ENCODE measurements around the gene FAM174C.

The FAM174C gene

DNA sequence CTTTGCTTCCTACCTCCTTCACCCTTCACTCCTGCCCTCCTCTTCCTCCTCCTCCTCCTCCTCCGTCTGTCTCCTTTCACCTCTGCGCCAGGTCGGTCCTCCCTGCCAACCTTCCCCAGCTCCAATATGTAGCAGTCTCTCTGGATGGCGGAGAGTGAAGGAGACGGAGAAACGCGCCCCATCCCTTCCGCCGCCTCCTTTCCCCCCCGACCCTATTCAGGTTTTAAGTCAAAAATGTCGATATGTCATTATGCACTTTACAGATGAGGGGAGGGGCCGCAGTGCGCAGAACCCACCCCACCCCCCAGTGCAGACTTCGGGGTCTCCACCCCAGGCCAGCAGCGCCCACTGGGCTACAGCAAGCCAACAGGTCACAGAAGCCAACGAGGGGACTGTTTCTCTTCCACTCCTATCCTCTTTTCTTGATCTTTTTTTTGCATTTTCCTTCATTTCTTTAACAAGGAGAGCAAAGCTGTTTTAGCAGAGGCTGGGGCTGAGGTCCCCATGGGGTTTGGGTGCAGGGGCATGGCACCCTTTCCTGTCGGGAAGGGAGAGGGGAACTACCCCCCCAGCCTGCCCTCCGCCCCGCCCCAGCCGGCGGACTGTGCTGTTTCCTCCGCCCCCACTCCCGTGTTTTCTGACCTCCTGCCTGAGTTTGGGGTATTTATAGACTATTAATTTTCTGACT, 17.7 kb upstream of the FAM174C start:
- H3K4me3 ChIP-seq (ENCODE audit: low read depth, low read length) = no peak overlapping the region; the same call in 1 of the 2 replicates
- no peak for DNase-seq (ENCODE audit: low read depth)
- TF ChIP-seq, protein P1, sequence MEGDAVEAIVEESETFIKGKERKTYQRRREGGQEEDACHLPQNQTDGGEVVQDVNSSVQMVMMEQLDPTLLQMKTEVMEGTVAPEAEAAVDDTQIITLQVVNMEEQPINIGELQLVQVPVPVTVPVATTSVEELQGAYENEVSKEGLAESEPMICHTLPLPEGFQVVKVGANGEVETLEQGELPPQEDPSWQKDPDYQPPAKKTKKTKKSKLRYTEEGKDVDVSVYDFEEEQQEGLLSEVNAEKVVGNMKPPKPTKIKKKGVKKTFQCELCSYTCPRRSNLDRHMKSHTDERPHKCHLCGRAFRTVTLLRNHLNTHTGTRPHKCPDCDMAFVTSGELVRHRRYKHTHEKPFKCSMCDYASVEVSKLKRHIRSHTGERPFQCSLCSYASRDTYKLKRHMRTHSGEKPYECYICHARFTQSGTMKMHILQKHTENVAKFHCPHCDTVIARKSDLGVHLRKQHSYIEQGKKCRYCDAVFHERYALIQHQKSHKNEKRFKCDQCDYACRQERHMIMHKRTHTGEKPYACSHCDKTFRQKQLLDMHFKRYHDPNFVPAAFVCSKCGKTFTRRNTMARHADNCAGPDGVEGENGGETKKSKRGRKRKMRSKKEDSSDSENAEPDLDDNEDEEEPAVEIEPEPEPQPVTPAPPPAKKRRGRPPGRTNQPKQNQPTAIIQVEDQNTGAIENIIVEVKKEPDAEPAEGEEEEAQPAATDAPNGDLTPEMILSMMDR (IDR thresholded peaks at IDR 0.05; ENCODE audit: low read depth, low read length, missing control alignments) = no peak

DNA sequence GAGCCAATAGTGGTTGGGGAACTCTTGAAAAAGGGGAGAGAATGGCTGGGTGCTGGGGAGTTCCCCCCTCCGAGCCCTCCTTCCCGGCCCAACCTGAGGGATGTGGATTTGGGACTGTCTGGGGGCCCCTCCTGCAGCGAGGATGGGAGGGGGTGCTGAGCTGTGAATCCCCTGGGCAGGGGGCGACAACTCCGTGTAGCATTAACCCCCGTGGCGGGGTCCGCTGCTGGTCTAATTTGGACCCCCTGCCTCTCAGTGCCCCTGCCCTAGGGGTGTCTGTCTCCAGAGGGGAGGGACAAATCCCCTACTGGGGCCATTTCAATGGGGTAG, 17.2 kb upstream of the FAM174C start:
- TF ChIP-seq, protein P1 (IDR thresholded peaks at IDR 0.05; ENCODE audit: low read depth, low read length, missing control alignments) = no peak
- peak overlapping the region; percentile 22 for H3K4me3 ChIP-seq (ENCODE audit: low read depth, low read length)
- DNase-seq (ENCODE audit: low read depth) = no peak

DNA sequence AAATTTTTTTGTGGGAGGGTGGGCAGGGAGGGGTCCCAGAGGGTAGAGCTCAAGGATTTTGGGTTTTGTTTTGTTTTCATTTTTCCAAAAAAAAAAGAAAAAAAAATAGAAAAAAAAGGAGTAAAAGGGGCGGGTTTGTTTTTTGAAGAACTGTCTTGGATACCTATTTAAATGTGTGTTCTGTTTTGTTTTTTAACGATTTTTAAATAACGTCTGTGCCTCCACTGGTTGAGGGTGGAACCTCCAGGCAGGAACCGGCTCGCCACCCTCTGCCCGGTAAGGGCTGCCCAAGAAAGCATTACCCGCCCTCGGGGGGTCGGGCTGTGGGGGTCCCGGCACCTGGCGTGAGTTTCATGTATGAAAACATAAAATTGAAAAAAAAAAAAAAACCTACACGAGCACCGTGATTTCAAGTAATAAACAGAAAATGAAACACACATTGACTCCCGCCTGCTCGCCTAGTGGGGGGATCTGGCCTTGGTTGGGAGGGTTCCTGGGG, 16.6 kb upstream of the FAM174C start:
- H3K4me3 ChIP-seq (ENCODE audit: low read depth, low read length) = peak overlapping the region; percentile 54
- DNase-seq (ENCODE audit: low read depth) = no peak
- TF ChIP-seq, protein P1 (IDR thresholded peaks at IDR 0.05; ENCODE audit: low read depth, low read length, missing control alignments) = no peak

DNA sequence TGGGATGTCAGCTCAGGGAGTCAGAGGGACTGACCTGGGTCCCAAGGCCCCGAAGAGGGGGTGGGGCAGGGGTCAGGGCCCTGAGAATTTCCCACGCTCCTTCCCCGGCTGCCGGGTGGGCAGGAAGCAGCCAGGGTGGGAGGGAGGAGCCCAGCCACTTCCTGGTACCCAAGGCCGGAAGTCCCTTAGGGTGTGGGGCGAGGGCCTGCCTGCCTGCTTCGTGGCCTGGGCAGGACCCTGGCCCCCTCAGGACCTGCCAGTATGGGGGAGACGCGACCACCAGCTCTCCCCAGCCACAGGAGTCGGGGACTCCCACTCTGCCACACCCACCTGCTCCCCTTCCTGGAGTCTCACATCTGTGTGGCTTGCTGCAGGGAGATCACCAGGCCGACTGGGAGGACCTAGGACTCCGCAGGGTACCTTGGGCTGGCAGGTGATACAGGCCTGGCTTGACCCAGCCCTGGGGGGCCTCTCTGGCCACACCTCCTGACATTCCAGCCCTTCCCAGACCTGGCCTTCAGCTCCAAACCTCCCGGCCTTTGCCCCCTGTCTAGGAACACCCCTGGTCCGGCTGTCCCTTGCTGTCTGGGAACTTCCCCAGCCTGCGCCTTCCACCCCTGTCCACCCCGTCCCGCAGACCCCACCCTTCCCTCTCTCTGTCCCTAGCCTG, 16.0 kb upstream of the FAM174C start:
- H3K4me3 ChIP-seq (ENCODE audit: low read depth, low read length) = peak overlapping the region; percentile 54
- TF ChIP-seq, protein P1 (IDR thresholded peaks at IDR 0.05; ENCODE audit: low read depth, low read length, missing control alignments) = no peak
- DNase-seq (ENCODE audit: low read depth) = no peak

DNA sequence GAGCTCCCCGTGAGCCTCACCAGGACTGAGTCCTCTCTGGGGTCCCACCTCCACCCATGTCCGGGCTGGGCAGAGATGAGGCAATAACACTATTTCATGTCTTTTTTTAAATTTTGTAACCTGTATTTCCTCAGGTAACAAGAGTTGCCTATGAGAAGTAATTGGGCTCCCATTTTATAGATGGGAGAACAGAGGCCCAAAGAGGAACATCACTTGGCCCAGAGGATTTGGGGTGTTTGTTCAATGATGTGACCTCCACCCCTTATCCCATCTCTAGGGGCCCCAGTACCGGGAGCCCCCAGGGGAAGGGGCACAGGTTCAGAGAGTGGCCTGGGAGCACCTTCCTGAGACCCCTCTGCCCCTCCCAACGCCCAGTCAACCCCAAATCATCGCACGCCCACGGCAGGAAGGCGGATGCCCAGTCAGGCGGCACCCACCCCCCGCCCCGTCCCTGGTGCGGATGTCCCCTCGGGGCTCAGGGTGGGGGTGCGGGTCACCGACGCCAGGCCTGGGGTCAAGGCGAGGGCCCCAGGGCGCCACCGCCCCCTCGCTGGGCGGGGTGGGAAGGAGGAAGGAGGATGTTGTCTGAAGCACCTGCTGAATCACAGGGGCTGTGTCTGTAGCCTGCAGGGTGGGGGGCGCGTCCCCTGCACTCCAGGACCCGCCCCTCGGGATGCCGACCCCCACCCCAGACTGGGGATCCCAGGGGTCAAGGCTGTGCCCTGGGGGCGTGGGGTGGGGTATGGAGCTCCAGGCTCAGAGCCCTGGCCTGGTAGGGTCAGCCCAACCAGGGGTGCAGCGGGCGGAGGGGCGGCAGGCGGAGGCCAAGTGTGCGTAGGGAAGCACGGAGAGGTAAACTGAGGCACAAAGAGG, 15.2 kb upstream of the FAM174C start:
- H3K4me3 ChIP-seq (ENCODE audit: low read depth, low read length) = peak overlapping the region; percentile 54
- no peak for DNase-seq (ENCODE audit: low read depth)
- TF ChIP-seq, protein P1 (IDR thresholded peaks at IDR 0.05; ENCODE audit: low read depth, low read length, missing control alignments) = no peak

DNA sequence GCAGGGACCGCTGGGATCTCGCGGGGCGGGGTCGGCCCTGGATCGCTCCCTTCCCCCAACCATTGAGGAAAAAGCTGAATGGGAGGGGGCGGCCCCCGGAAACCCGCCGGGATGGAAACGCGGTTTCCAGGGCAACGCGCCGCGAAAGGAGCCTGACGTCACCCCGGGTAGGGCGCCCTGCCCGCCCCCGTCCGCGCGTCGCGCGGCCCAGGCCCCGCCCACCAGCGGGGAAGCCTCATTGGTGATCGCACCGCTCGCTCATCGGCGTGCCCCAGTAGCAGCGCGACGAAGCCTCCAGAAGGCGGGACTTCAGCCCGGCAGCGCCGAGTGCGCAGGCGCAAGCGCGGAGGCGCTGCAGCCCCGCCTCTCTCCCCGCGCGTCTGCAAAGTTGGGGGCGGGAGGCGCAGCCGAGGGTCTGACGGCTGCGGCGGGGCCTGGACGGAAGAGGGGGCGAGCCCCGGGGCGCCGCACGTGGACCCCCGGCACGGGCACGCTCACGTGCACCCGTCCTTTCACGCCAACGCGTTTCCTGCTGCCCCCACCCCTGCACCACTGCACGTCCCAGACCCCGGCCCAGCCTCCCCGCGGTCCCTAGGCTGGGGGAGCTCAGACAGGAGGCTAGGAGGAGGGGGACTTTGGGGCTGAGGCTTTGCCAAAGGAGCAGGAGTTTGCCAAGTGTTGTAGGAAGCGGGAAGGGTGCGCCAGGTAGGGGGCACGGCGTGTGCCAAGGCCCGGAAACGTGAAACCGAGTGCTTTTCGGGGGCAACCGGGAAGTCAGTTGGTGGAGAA, 14.4 kb upstream of the FAM174C start:
- TF ChIP-seq, protein P1 (IDR thresholded peaks at IDR 0.05; ENCODE audit: low read depth, low read length, missing control alignments) = no peak
- no peak for DNase-seq (ENCODE audit: low read depth)
- peak overlapping the region; percentile 72 for H3K4me3 ChIP-seq (ENCODE audit: low read depth, low read length)

Measured in GM12864 (cell line).